WERI-Rb-1 (cell line): Measurements from ENCODE around the gene DNAH11.

ENCODE experiments used
- DNase-seq: peaks from one replicate; pipeline ENCODE4 v3.0.0-alpha.2; 2020
- H3K27ac ChIP-seq: fragments of 250-450 bp; sonication (Bioruptor Pico); 2 replicates; pipeline ENCODE4 v1.5.1; 2020; ENCODE audit warnings: mild to moderate bottlenecking, moderate library complexity
- H3K27me3 ChIP-seq: fragments of 250-450 bp; sonication (Bioruptor Pico); 2 replicates; pipeline ENCODE4 v1.5.1; 2021; ENCODE audit warnings: mild to moderate bottlenecking, low read depth, moderate library complexity; ENCODE audit not compliant: insufficient read depth, severe bottlenecking
- H3K36me3 ChIP-seq: fragments of 250-450 bp; sonication (Bioruptor Pico); 2 replicates; pipeline ENCODE4 v1.5.1; 2020; ENCODE audit warnings: mild to moderate bottlenecking, moderate library complexity
- H3K4me3 ChIP-seq: 2 replicates; pipeline ENCODE4 v1.5.1; 2011; ENCODE audit warnings: low read depth, mild to moderate bottlenecking, control low read depth, low read length
- H3K9me3 ChIP-seq: fragments of 250-450 bp; sonication (Bioruptor Pico); 2 replicates; pipeline ENCODE4 v1.5.1; 2021; ENCODE audit warnings: mild to moderate bottlenecking, moderate library complexity; ENCODE audit not compliant: severe bottlenecking
- CTCF ChIP-seq: IDR thresholded peaks from 2 replicates; pipeline ENCODE4 v1.5.1; 2011; ENCODE audit warnings: low read depth, mild to moderate bottlenecking, control low read depth, inconsistent platforms, low read length

Gene DNAH11

GRCh38 chr7:21916176-21916575 lies 373.3 kb downstream of the DNAH11 start:
- TF ChIP-seq CTCF = no peak
- no peak for DNase-seq
- Histone ChIP-seq H3K9me3 (no peaks in the 10 kb centered on the region), H3K27me3 (no peaks in the 10 kb centered on the region), H3K4me3 (no peak overlapping the region), H3K36me3 (peaks cover 15% of the 10 kb centered on the region), H3K27ac (no peak overlapping the region)

- no peak overlapping the region for H3K4me3 ChIP-seq
- no peaks in the 10 kb centered on the region for H3K27me3 ChIP-seq
- peaks cover 11% of the 10 kb centered on the region for H3K36me3 ChIP-seq
- no peak for TF ChIP-seq CTCF
- no peak overlapping the region for H3K27ac ChIP-seq
- DNase-seq = no peak
- no peaks in the 10 kb centered on the region for H3K9me3 ChIP-seq
These were observed 373.8 kb downstream of the DNAH11 start for GRCh38 chr7:21916629-21917028.

DNA sequence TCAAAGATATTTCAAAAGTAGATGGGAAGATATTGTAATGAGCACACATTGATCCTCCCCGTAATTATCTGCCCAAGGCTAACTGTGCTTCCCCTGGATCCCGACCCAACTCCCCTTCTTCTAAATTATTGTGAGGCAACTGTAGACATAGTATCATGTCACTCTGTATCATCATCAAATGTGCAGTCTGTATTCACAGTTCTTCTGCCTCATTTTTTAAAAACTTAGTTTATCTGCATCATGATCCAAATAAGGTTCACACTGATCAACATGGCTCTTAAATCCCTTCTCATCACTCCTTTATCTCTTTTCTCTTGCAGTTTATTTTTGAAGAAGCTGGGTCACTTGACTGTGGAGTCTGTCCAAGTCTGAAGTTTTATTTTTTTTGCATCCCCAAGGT lies 375.4 kb downstream of the DNAH11 start:
- no peaks in the 10 kb centered on the region for H3K9me3 ChIP-seq
- peaks cover 11% of the 10 kb centered on the region for H3K36me3 ChIP-seq
- DNase-seq = no peak
- H3K27me3 ChIP-seq = no peaks in the 10 kb centered on the region
- no peak overlapping the region for H3K4me3 ChIP-seq
- no peak overlapping the region for H3K27ac ChIP-seq
- no peak for TF ChIP-seq CTCF

GRCh38 chr7:21920936-21921335 lies 378.1 kb downstream of the DNAH11 start:
- H3K27me3 ChIP-seq = no peaks in the 10 kb centered on the region
- H3K9me3 ChIP-seq = no peaks in the 10 kb centered on the region
- no peak for TF ChIP-seq CTCF
- no peak for DNase-seq
- peaks cover 3% of the 10 kb centered on the region for H3K36me3 ChIP-seq
- no peak overlapping the region for H3K4me3 ChIP-seq
- no peak overlapping the region for H3K27ac ChIP-seq

DNA sequence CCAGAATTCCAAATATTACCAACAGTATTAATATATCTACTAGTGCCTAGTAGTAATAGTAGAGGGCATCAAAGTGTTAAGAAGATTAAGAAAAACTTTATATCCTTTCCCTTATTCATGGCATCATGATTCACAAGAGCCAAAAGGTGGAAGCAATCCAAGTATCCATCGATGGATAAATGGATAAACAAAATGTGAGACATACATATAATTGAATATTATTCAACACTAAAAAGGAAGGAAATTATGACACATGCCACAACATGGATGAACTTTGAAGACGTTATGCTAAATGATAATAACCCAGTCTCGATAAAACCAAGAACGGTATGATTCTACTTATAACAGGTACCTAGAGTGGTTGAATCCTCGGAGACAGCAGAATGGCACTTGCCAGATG lies 379.8 kb downstream of the DNAH11 start:
- no peak for TF ChIP-seq CTCF
- H3K36me3 ChIP-seq = no peaks in the 10 kb centered on the region
- no peak for DNase-seq

GRCh38 chr7:21923658-21924057 lies 380.8 kb downstream of the DNAH11 start:
- peak; percentile 67 for DNase-seq
- Histone ChIP-seq H3K4me3 (no peak overlapping the region), H3K36me3 (no peaks in the 10 kb centered on the region), H3K27ac (peak overlapping the region; percentile 25), H3K9me3 (peaks cover 4% of the 10 kb centered on the region), H3K27me3 (no peaks in the 10 kb centered on the region)
- no peak for TF ChIP-seq CTCF

More for the DNA sequence above, 379.8 kb downstream of the DNAH11 start:
- no peak overlapping the region for H3K27ac ChIP-seq
- H3K4me3 ChIP-seq = no peak overlapping the region
- no peaks in the 10 kb centered on the region for H3K27me3 ChIP-seq
- H3K9me3 ChIP-seq = peaks cover 3% of the 10 kb centered on the region
